Measurements from ENCODE around the gene ZCCHC17.

The ZCCHC17 gene

DNA sequence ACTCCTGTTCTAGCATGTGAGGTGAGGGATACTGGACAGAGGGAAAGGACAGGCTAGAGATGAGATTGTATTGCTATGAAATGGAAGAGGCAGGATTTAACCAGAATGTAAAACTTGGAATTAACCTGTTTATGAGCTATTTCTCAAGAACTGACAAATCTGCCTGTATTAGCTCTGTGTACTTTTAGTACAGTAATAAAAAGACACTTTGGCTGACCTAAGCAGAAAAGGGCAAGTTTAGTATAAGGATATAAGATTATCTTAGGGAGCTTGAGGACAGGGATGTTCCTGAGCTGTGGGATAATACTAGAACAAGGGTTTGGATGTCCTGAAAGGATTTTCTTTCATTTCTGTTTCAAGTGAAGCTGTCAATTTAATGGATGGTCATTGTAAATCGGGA is 11.2 kb downstream of the ZCCHC17 start:
- no peak for ATAC-seq

- no peak for ATAC-seq
These were observed 13.4 kb downstream of the ZCCHC17 start for GRCh38 chr1:31310198-31310597.

GRCh38 chr1:31315902-31316301 is 19.1 kb downstream of the ZCCHC17 start:
- ATAC-seq: no peak

GRCh38 chr1:31318146-31318545 is 21.3 kb downstream of the ZCCHC17 start:
- ATAC-seq: no peak

DNA sequence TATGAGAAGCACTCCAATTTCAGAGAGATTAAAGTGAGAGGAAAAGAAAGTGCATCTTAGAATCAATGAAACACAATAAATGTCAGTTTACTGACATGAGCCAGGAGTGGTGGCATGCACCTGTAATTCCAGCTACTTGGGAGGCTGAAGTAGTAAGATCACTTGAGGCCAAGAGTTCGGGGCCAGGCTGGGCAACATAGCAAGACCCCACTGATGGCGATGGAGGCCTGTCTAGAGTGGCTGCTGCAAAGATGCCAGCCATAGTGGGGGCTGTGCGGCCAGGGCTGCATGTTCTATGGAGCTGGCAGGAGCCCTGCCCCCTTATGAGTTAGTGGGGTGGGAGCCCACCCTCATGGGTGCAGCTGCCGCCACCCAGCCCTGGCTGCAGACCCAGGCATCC is 27.3 kb downstream of the ZCCHC17 start:
- no peak for ATAC-seq

DNA sequence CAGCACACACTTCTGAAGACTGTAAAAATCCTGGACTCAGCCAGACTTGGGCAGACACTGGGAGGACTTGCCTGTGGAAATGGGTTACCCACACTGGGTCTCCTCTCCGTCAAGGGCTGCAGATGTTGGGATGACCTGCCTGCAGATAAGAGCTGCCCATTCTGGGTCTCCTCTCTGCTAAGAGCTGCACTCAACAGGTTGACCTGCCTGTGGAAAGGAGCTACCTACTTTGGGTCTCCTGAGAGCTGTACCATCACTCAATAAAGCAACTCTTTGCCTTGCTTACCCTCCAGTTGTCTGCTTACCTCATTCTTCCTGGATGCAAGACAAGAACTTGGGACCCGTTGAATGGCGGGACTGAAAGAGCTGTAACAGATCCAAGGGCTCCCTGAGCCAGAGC is 28.2 kb downstream of the ZCCHC17 start:
- ATAC-seq: no peak

GRCh38 chr1:31326461-31326860 is 29.6 kb downstream of the ZCCHC17 start:
- no peak for ATAC-seq

- no peak for ATAC-seq
These were observed 30.5 kb downstream of the ZCCHC17 start for GRCh38 chr1:31327381-31327780.

DNA sequence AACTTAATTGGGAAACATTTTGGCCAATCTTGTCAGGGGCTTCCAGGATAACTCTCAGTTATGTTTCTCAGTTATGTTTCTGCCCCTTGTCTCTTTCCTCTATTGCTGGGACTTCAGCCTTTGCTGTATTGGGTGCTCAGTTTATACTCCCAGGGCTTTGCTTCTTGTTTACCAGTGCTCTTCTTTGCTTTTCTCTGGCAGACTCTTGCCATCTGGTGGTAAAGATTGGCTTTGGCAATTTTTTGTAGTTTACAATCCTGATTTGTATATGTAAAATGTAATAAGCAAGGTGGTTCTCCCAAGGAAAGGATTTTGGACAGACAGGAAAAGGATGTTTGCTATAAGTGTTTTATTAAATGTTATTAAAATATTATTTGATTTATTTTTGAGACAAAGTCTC is 38.2 kb downstream of the ZCCHC17 start:
- ATAC-seq: no peak

DNA sequence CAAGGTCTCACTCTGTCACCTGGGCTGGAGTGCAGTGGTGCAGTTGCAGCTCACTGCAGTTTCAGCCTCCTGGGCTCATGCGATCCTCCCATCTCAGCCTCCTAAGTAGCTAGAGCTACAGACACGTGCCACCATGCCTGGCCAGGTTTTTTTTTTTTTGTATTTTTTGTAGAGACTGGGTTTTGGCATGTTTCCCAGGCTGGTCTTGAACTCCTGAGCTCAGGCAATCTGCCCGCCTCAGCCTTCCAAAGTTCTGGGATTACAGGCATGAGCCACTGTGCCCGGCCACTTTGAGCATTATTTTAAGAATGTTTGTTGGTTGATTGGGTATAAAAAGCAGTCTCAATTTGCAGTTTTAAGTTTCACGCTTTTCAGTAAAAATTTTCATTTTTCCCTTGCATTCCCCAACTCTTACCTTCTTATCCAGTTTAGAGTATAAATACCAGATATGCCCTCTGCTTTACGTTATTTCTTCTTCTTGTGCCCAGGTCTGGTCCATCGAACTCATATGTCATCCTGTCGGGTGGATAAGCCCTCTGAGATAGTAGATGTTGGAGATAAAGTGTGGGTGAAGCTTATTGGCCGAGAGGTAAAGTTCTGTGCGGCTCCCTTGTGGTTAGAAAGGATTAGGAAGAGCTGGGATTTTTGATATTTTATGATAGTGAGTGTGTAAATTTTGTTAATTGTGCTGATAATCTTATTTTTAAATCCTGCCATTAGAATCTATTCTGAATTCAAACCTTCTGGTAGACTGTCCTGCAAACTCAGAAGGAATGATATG is 40.0 kb downstream of the ZCCHC17 start:
- ATAC-seq: no peak

DNA sequence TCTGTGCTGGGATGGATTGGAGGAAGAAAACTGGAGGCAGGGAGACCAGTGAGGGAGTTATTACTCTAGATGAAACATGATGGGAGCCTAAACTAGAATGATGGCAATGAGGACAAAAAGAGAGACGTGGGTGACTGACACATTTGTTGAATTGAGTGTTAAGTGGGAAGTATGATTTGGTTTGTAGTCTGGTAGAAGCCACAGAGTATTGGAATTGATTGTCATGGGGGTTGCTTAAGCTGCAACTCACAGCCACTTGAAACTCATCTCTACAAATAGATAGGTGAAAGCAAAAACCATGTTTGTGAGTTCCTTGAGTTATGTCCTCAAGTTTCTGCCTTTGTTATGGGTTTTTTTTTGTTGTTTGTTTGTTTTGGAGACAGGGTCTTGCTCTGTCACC is 47.7 kb downstream of the ZCCHC17 start:
- ATAC-seq: no peak

GRCh38 chr1:31345635-31346034 is 48.8 kb downstream of the ZCCHC17 start:
- ATAC-seq: no peak

- no peak for ATAC-seq
These were observed 50.0 kb downstream of the ZCCHC17 start for GRCh38 chr1:31346785-31347184.

DNA sequence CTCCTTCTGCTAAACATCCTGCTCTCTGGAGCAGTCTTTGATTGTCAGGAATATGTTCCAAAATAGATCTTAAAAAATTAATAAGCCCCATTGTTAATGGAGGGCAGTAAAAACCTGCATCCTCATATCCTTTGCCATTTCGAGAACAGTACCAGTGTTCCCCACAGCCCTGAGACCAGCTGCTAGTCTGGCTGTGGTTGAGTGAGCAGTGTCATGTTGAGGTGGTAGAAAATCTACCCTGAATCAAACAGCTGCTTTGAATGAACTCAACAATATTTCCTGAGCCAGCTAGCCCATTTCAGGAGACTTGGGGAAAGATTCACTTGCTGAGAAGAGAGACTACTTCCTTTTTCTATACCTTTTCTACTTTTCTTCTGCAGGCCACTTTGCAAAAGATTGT is 51.6 kb downstream of the ZCCHC17 start:
- no peak for ATAC-seq

GRCh38 chr1:31354283-31354682 is 57.5 kb downstream of the ZCCHC17 start:
- no peak for ATAC-seq

GRCh38 chr1:31356427-31356826 is 59.6 kb downstream of the ZCCHC17 start:
- ATAC-seq: no peak

- no peak for ATAC-seq
These were observed 64.8 kb downstream of the ZCCHC17 start for GRCh38 chr1:31361607-31362006.

GRCh38 chr1:31362032-31362431 is 65.2 kb downstream of the ZCCHC17 start:
- no peak for ATAC-seq

GRCh38 chr1:31364561-31365250 is 67.9 kb downstream of the ZCCHC17 start:
- no peak for ATAC-seq

- ATAC-seq: no peak
These were observed 70.0 kb downstream of the ZCCHC17 start for GRCh38 chr1:31366796-31367195.

DNA sequence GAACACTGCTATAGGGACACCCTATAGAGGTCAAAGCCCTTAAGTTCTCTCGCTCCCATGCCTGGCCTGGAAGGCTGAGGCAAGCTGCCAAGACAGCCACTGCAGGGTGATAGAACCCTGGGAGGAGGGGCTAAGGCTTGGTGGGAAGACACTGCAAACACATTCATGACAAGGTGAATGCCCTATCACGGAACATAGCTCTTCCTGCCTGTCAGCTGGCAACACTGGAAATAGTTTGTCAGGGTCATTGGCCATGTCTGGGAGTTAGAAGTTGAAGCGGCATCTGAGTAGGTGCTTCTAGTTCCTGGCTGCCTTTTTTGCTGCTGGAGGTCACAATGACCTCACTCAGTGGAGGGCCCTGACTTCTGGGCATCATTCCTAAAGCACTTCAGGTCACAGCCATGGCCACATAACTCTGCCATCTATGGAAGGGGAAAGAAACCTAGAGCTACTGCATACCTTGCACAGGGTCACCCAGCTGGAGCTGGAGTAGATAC is 71.8 kb downstream of the ZCCHC17 start:
- no peak for ATAC-seq

GRCh38 chr1:31370021-31370420 is 73.2 kb downstream of the ZCCHC17 start:
- no peak for ATAC-seq

- no peak for ATAC-seq
These were observed 73.7 kb downstream of the ZCCHC17 start for GRCh38 chr1:31370565-31370964.
